NCI-H1694 treated with DMSO at 0.1 percent for 48 hours (cell line): Measurements from ENCODE around the gene TM4SF20.
A peak's percentile ranks its signal among the peaks of the same experiment; 100 is the strongest.

ENCODE experiments used
- DNase-seq: peaks from one replicate; lab custom pipeline; 2025; lab: John Stamatoyannopoulos, UW

Gene TM4SF20, protein sequence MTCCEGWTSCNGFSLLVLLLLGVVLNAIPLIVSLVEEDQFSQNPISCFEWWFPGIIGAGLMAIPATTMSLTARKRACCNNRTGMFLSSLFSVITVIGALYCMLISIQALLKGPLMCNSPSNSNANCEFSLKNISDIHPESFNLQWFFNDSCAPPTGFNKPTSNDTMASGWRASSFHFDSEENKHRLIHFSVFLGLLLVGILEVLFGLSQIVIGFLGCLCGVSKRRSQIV

DNA sequence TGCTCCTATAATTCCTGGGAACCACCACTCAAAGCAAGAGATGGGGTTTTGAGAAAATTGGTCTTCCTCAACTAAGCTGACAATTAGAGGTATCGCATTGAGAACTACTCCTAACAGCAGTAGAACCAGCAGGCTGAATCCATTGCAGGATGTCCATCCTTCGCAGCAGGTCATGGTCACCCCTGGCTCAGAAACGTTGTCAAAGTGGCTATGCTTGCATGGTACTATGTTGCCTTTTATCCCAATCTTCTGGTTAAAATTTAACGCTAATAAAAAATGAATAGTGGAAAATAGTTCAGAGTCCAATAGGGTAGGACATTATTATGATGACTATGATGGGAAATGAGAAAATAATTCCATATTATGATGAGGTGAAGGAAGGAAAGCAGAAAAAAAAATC lies at the start of gene TM4SF20:
TM4SF20 (minus strand) TSS at position 212 of the 400 bp plus-strand sequence; CDS start at position 174, 38 bp downstream.
- no peak for DNase-seq

DNA sequence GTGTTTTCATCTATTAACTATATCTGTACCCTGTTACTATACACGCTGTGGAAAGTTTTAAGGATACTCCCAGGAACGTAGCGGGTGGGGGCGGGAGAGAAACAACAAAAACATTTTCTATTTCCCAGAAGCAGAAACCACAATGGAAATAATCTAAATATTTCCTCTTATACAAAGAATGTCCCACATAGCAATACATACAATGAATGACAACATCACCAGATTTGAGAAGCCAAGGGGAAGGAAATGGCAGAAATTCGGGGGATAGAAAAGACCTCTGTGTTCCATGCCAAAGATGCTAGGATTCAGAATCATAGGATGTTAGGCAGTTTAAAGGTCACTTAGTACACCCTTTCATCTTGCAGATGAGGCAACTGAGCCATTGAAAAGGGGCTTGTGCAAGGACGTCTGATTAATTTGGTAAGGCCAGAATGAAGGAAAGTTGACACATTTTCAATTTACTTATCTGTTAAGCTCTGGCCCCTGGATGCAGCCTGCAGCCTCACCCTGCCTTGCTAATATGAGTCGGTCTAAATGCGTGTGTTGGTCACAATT lies 49.7 kb upstream of the TM4SF20 start:
- no peak for DNase-seq

DNA sequence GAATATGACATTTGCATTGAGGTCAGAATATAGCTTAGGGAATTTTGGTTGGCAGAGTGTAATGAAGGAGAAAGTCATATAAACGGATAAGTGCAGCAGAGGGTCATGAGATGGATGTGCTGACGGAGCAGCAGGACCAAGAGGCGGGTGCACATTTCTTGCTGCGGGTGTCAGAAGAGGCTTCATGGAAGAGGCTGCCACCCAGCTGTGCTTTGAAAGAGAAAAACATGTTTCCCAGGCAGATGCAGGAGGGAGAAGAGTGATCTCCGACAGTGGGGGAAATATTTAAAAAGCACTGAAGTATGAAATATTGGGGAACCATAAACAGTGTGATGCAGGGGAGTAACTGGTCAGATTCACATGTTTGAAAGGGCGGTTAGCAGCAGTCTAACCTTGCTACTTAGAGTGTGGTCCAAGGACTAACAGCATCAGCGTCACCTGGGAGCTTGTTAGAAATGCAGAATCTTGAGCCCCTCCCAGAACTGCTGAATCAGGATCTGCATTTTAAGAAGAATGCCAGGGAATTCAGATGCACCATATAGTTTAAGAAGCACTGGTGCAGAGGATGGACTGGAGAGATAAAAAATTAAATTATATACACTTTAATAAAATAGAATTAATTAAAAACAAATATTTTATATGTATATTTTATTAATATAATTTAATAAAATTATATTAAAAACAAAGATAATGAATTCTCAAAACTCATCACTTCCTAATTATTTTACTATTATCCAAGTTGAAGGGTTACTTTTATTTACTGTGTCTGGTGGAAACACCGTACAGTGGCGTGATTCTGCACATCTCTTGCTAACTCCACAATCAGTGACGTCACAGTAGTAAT lies 44.8 kb upstream of the TM4SF20 start:
- DNase-seq, result no peak

DNA sequence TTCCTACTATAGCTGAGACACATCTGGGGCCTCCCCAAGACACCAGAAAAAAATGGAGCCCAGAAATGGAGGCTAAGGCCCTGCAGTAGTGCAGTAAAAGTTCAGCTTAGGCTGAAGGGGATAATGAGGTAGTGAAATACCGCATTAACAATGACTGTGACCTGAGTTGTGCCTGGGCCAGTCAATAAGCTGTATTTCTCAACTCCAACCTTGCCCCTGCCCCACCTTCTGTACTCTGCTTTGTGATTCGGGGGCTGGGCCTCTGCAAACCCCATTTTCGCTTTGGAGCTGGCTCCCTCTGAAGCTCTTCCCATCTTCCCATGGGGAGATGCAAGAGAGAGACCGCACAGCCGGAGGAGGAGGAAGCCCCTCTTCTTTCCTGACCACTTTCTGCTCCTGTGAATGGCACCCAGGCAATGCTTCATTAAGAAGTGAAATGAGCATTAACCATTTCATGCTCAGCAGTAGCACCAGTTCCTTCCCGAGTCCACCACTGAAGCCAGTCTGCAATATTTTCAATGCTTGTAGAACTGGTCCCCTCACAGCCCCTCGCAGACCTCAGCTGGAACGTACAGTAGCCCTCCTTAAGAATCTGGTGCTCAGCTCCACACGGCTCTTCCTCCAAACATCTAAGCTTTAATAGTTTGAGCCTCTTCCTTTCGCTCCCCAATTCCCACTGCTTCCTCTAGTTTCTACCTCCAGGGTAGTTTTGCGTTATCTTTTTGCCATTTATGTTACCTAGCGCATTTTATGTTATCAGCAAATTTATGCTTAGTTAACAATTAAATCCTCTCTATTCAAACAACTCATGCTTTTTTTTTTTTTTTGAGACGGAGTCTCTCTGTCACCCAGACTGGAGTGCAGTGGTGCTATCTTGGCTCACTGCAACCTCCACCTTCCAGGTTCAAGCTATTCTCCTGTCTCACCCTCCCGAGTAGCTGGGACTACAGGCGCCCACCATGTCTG lies 41.3 kb upstream of the TM4SF20 start:
- no peak for DNase-seq

DNA sequence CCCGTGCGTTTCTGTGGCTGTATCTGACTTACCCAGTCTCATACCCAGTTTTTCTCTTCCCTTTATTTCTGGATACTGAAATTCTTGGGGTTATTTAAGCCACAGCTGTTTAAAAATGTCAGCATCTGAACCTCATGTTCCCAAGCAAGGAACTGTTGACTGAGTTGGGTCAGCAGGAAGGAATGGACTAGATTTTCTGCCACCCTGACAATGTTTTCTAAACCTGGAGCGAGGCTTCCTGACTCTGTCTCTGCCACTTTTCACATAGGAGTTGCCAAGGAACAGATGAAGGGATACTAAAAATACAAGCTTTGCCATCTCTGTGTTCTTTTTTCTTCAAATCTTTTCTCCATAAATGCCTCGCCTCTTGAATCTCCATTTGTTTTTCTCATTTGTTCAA lies 37.6 kb upstream of the TM4SF20 start:
- DNase-seq, result no peak

DNA sequence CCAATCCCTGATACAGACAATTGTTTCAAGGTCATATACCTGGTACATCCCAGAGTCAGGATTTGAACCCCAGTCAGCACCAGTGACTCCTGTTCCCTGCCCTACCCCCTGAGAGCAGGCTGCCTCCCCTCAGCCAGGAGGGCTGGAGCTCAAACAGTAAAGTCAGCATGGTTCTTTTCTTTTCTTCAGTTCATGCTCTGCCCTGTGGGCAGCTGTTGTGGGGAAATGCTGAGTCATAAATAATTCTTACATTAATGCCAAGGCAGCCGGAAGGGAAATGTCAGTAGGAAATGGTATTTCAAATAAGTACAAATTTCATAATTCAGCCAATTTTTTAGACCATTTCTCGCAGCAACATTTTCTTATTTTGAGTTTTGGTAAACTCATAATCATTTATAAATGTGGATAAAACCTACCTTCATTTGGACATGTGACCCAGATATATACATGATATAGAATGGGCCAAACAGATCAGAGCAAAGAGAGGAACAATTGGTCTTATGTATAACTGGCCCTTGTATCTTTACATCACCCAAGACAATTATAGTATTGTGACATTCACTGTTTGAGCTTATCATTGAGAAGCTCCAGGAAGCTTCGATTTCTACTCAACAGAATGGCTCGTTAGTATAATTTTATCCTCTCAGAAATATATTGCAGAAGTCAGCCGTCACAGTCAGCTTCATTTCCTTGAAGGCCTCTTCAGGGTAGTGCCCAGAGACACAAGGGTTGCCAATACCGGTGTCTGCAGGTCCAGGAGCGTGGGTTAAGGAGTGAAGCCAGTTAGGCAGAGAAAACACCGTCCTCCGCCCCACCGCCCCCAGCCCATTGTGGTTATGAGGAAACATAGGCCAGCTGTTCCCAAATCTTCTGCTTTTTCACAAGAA lies 36.7 kb upstream of the TM4SF20 start:
- DNase-seq, result no peak

DNA sequence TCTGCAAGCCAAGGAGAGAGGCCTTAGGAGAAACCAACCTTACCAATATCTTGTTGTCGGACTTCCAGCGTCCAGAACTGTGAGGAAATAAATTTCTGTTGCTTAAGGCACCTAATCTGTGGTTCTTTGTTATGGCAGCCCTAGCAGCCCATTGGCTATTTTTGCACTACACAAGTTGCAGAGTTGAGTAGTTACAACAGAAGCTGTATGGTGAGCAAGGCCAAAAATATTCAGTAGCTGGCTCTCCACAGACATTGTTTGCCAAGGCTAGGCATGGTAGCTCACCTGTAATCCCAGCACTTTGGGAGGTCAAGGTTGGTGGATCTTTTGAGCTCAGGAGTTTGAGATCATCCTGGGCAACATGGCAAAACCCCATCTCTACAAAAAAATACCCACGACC lies 35.7 kb upstream of the TM4SF20 start:
- DNase-seq, result no peak

DNA sequence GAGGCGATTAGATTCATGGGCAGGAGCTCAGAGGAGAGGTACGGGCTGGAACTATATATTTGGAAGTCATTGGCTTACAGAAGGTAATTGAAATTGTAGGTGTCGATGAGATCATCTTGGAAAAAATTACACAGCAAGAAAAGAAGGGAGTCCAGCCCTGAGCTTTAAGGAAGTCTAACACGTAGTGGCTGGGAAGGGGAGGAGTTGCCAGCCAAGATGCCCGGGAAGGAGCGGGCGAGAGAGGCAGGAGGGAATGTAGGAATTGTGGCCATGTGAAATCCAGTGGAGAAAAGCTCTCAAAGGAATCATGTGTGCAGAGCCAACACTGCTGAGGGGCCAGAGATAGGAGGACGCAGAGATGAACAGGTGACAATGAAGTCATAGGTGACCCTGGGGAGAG lies 34.3 kb upstream of the TM4SF20 start:
- DNase-seq, result no peak

DNA sequence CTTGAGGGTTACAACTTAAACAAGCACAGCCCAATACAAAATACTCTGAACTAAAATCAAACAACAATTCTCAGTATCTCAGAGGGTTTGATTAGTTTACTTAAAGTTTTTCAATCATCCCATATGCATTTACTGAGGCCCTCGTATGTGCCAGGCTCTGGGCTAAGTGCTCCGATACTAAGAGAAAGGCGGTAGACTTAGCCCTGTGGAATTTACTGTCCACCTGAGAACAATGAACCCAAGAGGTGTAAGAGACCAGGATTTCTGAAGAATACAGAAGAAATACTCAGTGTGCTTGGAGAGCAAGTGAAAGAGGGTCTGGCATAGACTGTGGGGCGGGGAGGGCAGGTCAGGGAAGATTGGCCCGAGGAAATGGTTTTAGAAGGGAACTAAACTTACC lies 33.8 kb upstream of the TM4SF20 start:
- no peak for DNase-seq

DNA sequence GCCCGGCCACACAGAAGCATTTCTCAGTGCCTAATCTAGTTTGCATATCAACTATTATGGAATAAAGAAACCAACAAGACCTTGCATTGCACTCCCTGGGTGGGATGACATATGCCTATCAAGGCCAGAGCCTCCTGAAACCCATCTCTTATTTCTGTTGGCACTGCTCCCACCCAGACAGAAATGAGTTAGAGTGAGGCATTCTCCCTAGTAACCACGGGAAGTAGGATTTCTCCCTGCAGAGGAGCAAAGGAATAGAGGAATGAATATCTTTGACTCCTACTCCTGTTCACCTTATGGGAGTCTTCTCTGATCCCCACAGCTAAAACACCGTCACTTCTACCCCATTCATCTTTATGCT lies 32.9 kb upstream of the TM4SF20 start:
- no peak for DNase-seq

DNA sequence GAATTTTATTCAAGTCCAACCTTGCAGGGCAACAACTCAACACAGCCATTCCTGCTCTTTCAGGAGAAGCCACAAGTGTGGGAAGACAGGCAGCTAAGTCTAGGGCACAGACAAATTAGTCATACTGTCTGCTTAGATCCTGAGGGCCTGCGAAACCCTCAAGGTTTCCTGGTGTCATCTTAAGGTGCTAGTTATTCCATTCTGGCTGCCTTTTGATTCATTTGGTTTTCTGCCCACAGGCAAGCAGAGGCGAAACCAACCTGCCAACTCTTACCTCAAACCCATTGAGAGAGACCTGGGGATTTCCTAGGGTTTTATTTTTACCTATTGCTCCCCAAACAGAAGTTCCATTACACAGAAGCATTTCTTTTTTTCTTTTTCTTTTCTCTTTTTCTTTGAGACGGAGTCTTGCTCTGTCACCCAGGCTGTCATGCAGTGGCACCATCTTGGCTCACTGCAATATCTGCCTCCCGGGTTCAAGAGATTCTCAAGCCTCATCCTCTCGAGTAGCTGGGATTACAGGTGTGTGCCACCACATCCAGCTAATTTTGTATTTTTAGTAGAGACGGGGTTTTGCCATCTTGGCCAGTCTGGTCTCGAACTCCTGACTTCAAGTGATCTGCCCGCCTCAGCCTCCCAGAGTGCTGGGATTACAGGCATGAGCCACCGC lies 32.3 kb upstream of the TM4SF20 start:
- DNase-seq, result no peak

DNA sequence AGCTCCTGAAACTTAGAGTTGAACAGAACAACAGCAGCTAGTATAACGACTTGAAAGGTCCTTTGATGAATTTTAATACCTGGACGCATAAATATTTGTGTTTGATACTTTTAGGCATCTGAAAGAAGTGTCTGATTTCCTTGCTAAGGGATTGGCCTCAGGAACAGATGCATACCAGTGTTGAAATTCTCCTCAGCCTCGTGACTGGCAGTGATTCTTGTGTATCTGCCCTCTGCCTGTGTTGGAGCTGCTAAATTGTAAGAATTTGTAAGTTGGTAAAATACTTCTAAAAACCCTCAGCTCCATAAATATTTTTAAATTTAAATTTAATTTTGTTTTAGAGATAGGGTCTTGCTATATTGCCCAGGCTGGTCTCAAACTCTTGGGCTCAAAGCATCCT lies 31.1 kb upstream of the TM4SF20 start:
- no peak for DNase-seq

DNA sequence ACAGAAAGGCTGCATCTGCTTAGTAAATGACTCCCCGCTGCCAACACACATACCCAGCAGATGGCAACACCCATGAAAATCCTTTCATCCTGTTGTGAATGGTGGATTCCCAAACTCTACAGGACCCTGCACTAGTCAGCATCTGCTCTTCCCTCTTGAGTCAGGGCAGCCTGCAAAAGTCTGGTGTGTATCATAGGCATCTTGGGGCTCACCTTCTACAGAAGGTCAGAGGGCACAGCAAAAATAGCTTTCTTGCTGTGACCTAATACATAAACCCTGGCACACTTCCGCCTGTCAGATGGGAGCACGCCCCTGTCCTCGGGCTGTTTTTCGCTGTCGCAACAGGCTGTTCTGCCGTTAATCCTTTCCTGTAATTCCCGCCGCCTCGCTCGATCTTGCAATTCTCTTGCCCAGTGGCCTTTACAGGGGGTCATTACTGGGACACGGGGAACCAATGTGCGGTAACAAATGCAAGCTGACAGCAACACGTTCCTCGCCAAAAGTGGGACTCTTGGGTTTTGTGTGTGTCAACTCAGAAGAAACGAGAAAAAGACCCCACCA lies 28.6 kb upstream of the TM4SF20 start:
- peak; percentile 92 for DNase-seq

DNA sequence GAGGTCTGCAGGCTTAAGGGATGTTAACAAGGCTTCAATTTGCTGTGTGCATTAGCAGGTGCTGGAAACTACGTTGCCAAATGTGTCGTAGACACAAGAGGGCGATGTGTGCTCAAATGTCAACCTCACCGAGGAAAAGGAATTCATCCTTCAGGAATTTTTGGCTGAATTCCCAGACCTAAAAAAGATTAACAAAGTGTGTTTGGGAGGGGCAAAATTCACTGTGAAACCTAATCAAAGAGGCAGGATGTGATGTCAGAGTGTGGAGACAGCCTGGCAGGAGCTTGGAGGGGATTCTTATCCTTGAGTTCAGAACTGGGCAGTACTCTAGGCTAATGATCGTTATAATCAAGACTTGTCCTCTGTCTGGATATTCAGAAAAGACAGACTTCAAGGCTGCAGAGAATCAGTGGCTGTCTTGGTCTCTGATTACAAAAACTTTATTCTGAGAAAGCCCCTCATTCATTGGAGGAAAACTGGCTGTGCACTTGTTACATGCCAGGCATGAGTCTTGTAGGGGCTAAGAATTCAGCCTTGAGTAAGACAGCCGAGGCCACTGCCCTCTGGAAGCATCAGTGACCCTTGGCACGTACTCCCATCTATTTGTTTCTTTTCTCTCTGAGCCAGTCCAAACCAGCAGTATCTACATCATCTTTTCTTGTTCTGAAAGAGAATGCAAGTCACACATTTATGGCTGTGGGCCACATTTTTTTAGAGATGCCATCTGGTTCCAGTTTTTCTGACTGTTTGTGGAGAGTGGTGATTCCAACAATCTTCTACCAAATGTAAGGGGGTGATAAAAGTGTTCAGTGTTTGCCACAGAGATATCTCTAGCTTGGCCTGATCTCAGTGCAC lies 27.3 kb upstream of the TM4SF20 start:
- DNase-seq, result peak; percentile 90

DNA sequence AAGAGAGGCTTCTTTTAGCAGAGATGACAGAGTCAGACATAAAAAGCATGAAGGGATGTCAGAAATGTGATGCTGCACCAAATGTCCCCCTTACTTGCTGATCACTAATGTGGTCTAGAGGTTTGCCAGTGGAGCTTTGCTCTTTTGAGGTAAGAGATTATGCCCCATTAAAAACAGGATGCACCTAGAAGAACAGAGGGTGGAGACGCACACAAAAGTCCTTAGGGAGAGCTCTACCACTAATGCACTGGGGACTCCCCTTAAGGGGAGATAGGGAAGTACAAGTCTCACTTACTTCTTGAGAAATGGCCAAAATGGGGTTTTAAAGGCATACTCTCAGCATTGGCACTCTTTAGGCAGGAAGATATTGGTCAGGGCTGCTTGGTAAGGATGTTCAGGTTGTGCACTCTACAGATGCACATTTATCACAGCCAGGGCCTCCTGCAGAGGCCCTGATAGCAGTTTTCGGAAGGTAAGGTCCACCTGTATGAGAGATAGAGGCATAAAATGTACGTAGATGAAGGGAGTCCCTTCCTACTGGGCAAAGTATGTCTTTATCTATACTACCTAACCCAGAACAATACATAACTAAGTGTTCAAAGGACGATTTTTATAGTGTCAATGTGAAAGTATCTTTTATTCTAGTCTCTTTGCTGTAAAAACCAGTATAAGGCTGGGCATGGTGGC lies 25.6 kb upstream of the TM4SF20 start:
- DNase-seq, result no peak

DNA sequence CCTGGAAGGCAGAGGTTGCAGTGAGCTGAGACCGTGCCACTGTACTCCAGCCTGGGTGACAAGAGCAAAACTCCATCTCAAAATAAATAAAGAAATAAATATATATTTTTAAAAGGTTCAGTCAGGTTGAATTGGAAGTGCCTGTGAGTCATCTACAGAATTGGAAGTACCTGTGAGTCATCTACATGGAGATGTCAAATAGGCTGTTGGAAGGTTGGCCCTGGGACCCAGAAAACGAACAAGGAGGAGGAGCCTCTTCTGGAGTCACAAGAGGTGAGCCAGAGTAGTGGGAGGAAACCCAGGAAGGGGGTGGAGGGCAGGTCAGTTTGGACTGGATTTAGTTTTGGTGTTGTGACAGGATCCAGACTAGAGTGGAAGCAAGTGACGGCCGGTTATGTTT lies 23.9 kb upstream of the TM4SF20 start:
- DNase-seq, result no peak

DNA sequence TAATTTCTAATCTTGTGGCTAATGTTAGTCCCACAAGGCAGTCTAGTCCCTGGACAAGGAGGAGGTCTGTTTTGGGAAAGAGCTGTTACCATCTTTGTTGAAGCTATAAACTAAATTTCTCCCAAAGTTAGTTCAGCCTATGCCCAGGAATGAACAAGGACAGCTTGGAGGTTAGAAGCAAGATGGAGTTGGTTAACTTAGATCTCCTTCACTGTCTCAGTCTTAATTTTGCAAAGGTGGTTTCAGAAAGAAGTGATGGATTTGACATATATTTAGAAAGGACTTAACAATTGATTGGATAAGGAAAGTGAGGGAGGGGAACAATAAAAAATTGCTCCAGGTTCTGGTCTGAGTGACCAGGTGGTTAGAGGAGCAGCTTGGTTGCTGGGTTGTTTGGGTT lies 23.2 kb upstream of the TM4SF20 start:
- DNase-seq, result no peak

DNA sequence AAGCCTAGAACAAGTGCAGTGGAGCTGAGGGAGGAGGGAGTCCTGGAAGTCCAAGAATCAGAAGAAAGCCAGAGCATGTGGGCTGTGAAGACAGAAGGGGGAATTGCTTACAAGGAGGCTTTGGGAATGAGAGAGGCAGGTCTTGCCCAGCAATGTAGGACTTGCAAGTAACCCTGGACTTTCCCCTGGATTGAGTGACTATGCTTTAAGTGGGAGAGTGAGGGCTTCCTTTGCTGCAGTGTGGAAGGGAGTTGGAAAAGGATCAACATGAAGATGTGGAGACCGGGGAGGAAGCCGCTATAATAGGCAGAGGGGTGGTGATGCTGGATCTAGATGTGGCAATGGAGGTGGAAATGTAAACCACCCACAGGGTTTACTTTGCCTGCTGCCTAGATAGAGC lies 22.4 kb upstream of the TM4SF20 start:
- DNase-seq, result no peak
